GM19328 (cell line): Measurements from ENCODE around the gene CRACR2B.

Experiments
- ATAC-seq: cut with Tn5 transposase; IDR thresholded peaks from one replicate; pipeline ENCODE4 v1.9.1; 2021; ENCODE audit warnings: mild to moderate bottlenecking, moderate library complexity; ENCODE audit not compliant: unreplicated experiment

CRACR2B gene

GRCh38 chr11:794766-795633 is 32.7 kb upstream of the CRACR2B start:
- ATAC-seq, result no peak

GRCh38 chr11:795634-796564 is 31.8 kb upstream of the CRACR2B start:
- ATAC-seq, result no peak

- no peak for ATAC-seq
Observed at GRCh38 chr11:796565-797295, 31.0 kb upstream of the CRACR2B start.

GRCh38 chr11:797296-798092 is 30.2 kb upstream of the CRACR2B start:
- ATAC-seq, result peak; percentile 37

GRCh38 chr11:798093-798713 is 29.5 kb upstream of the CRACR2B start, which contains the start of gene SLC25A22:
SLC25A22 (minus strand) TSS chr11:798281; CDS start chr11:795006, 3,275 bp downstream.
- ATAC-seq, result peak; percentile 66

- no peak for ATAC-seq
Observed at GRCh38 chr11:799641-800316, 27.9 kb upstream of the CRACR2B start.

GRCh38 chr11:800473-800872 is 27.2 kb upstream of the CRACR2B start:
- no peak for ATAC-seq

GRCh38 chr11:801097-801780 is 26.5 kb upstream of the CRACR2B start:
- ATAC-seq, result no peak

GRCh38 chr11:802018-802617 is 25.6 kb upstream of the CRACR2B start:
- no peak for ATAC-seq

- ATAC-seq, result no peak
Observed at GRCh38 chr11:802693-803466, 24.8 kb upstream of the CRACR2B start.

GRCh38 chr11:803467-803742 is 24.3 kb upstream of the CRACR2B start:
- no peak for ATAC-seq

GRCh38 chr11:803770-804598 is 23.7 kb upstream of the CRACR2B start:
- no peak for ATAC-seq

GRCh38 chr11:804599-804964 is 23.1 kb upstream of the CRACR2B start:
- no peak for ATAC-seq

GRCh38 chr11:808427-809286 is 19.1 kb upstream of the CRACR2B start:
- no peak for ATAC-seq

- peak; percentile 66 for ATAC-seq
Observed at GRCh38 chr11:809287-810039, 18.3 kb upstream of the CRACR2B start, which contains the start of gene RPLP2. RPLP2 (plus strand) TSS chr11:809967; CDS start chr11:810235, 268 bp downstream.
